ENCODE measurements around the gene TMEM267.
A peak's percentile ranks its signal among the peaks of the same experiment; 100 is the strongest.
"Not testable (repeated sequence)": the region's sequence is repeated elsewhere in the genome, so short reads cannot be mapped to it uniquely, and the experiment has no call there.

Gene TMEM267, protein sequence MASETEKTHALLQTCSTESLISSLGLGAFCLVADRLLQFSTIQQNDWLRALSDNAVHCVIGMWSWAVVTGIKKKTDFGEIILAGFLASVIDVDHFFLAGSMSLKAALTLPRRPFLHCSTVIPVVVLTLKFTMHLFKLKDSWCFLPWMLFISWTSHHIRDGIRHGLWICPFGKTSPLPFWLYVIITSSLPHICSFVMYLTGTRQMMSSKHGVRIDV

DNA sequence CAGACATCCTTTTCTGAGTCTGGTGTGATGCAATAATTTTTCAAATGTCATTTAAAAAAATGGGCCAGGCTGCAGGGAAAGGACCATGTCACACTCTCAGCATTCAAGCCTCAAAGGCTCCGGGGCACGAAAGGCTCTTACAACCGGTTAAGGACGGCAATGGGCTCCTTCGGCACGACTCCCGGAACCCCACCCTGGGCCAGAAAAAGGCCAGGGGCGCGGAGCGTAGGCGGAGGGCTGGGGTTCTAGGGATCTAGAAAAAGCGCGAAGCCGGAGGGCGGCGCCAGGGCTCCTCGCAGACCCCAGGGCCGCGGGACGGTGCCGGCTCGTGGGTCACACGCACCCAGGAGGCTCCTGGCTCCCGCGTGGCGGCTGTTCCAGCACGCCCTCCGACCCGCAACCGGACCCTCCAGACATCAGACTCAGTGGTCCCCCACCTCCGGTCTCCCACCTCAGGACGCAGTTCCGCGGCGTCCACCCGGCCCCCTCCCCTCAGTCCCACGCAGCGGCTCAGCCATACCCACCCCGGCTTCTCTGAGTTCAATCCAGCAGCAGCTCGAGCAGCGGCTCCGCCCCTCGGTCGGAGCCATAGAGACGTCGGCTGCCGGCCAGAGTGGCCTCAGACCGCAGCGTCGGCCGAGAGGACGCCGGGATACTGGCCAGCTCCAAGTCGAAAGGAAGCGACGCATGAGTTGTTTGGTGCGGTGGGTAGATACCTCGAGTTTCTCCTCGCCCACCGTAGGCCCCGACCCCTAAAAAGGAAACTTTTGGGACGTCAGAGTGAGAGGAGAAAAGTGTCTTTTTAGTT lies at the start of gene TMEM267:
TMEM267 (minus strand) TSS at position 568 of the 808 bp plus-strand sequence. CDS start 29,896 bp downstream, outside the sequence.
- peak; percentile 69 for DNase-seq (ENCODE audit: low read depth, low spot score)

DNA sequence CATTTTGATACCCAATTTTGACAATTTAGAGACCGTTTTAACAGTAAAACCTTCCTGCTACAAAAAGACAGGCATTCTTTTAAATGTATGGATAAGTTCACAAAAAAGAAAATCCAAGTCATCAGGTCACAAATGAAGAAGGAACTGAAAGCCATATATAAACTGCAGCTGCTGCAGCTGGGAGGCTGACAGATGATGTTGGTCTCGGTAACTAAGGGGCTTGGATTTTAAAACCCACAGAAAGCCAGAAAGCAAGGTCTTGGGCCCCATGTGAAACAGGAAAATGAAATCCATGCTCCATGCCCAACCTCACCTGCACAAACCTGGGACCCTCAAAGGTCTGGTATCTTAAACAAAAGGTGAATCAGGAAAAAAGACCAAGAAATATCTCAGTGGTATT lies 47.0 kb upstream of the TMEM267 start:
- DNase-seq (ENCODE audit: low read depth, low spot score) = no peak

DNA sequence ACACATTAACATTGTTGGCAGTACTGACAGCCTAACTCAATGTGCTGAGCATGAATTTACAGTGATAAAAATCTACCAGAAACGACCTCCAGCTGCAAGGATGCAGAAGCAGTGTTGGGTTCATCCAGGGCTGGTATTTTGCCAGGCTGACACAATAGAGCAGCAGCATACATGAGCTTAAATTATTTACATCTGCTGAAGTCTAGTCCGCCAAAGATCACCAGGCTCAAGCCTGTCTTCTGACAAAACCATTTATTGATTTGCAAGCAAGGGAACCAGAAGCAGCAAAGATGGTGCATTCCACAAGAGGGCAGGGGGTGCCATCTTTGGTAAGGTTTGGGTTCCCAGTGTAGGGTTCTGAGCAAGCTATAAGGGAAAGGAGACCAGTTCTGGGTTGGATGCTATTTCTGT lies 40.0 kb upstream of the TMEM267 start:
- no peak for DNase-seq (ENCODE audit: low read depth, low spot score)

DNA sequence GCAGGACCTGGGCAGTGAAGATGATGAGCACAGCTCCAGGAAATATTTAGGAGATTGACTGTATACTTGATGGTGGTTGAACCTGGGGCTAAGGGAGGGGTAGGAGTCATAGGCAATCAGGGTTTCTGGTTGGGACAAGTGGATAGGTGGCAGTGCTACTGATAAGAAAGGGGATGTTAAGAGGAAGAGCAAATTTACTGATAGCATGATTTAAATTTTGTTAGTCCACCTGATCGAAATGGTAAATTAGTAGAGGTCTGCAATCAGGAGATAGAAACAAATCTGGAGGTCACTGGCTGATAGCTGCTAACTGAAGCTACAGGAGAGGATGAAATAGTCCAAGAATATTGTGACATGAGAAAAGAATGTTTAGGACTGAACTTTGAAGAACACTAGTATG lies 37.0 kb upstream of the TMEM267 start:
- no peak for DNase-seq (ENCODE audit: low read depth, low spot score)

DNA sequence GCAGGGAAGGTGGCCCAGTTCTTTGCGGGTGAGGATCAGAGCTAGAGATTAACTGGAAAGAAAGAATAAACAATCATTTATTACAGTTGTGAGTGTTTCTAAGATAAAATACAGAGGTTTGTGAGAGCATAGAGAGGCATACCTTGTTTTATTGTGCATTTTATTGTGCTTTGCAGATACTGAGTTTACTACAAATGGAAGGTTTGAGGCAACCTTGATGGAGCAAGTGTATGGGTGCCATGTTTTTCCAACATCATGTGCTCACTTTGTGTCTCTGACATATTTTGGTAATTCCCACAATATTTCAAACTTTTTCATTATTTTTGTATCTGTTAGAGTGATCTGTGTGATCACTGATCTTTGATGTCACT lies 32.0 kb upstream of the TMEM267 start:
- DNase-seq (ENCODE audit: low read depth, low spot score) = no peak

DNA sequence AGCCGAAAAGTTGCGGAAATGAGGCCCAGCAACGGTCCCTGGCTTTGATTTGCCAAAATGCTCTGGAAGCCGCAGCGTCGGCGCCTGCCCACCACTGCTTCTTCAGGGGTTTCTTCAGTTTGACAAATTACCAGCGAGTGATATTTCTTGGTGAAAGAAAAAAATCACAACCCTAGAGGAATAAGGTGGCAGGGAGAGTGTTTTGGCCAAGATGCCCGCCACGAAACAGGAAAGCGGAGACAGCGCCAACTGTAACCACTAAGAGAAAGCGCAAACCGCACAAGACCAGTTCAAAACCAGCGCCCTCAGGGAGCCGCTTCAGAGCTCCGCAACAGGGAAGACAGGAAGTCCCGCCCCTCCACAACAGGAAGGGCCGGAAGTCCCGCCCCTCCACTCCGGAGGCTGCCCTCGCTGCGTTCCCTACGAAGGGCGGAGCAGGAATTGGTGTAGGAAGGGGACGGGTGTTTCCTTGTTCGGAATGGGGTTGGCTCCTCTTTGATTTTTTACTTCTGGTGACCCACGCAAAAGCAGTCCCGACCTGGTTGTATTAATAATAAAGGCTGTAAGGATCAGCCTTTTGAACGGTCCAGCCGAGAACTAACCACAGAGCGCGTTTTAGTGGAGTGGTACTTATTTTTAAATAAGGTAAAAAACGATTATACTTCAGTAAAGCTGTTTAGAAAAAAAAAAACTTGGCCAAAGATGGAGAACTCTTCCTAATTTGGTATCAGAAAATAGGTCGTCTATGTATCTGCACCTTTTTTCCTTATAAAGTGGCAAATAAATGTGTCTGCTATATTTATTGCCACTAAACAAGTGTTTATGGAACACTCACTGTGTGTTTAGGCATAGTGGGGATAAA lies 31.4 kb upstream of the TMEM267 start, which contains the start of gene C5orf34:
C5orf34 (minus strand) TSS at position 333 of the 862 bp plus-strand sequence. CDS start 5,809 bp downstream, outside the sequence.
- DNase-seq (ENCODE audit: low read depth, low spot score) = peak; percentile 82

DNA sequence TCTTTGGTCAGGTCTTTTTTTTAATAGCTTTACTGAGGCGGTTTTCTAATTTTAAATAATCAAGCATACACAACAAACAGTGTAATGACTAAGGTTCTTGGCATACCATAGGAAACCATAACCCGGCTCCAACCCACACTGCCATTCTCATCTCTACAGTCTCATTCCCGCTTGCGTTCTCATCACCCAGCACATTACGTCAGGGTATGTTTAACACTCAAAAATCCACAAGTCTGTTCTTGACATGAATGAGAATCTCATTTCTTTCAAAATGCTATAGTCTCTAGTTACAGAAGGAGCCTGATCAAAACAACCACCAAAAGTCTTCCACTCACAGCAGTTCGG lies 30.8 kb upstream of the TMEM267 start:
- no peak for DNase-seq (ENCODE audit: low read depth, low spot score)

DNA sequence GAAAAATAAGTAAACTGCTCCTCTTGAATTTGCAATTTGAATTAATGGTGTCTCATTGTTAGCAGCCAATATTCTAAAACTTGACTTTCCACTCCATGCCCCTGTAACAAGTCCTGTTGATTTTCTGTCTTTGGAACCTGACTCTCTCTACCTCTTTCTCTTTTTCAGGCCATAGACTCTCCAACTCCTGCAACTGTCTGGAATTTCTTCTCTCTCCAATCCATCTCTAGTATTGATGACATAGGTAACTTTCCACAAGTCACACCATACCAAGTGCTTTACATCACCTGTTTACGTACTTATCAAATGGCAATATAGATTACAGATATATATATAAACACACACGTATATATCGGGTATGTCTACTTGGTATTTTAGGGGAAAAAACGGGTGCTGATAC lies 30.4 kb upstream of the TMEM267 start:
- DNase-seq (ENCODE audit: low read depth, low spot score) = no peak

DNA sequence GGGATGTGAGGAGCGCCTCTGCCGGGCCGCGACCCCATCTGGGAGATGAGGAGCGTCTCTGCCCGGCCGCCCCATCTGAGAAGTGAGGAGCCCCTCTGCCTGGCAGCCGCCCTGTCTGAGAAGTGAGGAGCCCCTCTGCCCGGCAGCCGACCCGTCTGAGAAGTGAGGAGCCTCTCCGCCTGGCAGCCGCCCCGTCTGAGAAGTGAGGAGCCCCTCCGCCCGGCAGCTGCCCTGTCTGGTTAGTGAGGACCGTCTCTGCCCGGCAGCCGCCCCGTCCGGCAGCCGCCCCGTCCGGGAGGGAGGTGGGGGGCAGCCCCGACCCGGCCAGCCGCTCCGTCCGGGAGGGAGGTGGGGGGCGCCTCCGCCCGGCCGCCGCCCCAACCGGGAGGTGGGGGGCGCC lies 27.4 kb upstream of the TMEM267 start:
- DNase-seq (ENCODE audit: low read depth, low spot score) = not testable (repeated sequence)

DNA sequence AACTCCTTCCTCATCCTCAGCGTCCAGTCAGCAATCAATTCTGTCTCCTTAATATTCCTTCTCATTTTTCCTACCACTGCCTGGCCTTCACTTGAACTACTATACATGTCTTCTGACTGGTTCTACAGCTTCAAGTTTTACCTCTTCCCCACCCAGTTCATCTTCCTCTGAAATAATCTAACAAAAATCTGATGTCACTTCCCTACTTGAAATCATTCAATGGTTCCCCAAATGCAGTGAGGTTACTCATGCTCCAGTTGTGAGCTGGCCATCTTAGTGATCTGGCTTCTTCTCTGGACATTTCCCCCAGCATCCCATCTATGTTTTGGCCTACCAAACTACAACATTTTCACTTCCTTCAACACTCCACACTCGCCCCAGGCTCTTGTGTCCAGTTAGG lies 14.9 kb upstream of the TMEM267 start:
- DNase-seq (ENCODE audit: low read depth, low spot score) = no peak

DNA sequence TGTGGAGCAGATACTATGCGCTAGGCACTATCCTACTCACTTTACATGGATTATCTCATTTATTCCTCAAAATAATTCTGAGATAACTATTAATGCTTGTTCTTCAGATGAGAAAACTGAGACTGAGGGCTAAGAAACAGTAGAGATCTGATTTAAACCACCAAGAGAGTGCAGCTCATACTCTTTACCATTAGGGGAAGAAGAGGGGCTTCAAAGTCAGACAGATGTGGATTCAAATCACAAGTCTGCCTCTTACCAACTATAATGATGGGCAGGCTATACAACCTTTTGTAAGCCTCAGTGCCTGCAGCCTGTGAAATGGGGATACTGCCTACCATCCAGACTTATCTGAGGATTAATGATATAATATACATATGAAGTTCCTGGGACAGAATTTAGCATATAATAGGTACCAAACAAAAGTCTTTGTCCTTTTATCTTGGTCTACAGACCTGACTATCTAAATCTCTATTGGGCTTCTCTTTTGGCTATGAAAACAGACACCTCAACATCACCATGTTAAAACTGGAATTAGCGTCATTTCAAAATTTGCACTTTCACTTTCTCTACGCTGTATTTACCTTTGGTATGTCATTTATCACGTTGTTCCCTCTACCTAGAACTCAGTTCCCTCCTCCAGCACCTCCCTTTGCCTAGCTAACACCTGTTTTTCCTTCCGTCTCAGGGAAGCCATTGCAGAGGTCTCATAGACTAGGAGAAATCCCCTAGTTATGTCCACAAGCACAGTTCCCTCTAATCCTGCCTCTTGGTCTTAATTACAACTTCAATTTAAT lies 13.8 kb upstream of the TMEM267 start:
- DNase-seq (ENCODE audit: low read depth, low spot score) = no peak

DNA sequence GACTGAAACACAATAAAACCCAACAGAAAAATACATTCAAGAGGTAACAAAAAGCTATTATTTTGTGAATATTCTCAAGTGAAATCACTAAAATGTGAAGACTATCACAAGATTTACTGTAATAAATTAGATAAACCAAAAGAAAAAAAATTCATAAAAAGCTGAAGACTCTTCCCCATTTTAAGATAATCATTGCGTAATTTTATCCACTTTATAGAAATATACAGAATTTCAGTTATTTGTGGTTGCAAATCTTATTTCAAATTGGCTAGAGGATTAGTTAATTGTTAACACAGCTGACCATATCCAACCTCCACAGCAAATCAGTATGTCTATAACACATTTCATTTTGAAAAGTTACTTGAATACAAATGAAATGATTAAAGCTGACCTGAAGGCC lies 7.7 kb upstream of the TMEM267 start:
- no peak for DNase-seq (ENCODE audit: low read depth, low spot score)

DNA sequence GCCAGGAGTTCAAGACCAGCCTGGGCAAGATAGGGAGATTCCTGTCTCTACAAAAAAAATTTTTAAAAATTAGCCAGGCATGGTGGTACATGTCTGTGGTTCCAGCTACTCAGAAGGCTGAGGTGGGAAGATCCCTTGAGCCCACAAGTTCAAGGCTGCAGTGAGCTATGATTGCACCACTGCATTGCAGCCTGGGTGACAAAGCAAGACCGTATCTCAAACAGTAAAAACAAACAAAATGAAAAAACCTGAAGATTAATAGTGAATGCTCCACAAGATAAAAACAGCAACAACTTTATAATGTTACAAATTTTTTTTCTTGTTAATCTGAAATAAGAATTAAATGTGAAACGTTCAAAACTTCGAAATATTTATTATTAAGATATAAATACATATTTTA lies 2.7 kb upstream of the TMEM267 start:
- DNase-seq (ENCODE audit: low read depth, low spot score) = no peak

DNA sequence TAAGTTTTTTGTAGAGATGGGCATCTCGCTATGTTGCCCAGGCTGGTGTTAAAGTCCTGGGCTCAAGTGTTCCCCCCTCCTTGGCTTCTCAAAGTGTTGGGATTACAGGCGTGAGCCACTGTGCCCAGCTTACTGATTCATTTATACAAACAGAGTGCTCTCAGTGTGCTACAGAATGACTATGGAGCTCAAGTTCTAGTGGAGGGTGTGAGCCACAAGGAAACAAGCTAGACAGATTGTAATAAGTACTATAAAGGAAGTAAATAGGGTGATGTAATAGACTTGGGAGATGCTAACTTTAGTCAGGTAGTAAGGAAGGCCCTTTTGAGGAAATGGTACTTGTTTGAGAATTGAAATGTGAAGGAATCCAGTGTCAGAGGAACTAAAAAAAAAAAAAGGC lies 1.7 kb upstream of the TMEM267 start:
- no peak for DNase-seq (ENCODE audit: low read depth, low spot score)

DNA sequence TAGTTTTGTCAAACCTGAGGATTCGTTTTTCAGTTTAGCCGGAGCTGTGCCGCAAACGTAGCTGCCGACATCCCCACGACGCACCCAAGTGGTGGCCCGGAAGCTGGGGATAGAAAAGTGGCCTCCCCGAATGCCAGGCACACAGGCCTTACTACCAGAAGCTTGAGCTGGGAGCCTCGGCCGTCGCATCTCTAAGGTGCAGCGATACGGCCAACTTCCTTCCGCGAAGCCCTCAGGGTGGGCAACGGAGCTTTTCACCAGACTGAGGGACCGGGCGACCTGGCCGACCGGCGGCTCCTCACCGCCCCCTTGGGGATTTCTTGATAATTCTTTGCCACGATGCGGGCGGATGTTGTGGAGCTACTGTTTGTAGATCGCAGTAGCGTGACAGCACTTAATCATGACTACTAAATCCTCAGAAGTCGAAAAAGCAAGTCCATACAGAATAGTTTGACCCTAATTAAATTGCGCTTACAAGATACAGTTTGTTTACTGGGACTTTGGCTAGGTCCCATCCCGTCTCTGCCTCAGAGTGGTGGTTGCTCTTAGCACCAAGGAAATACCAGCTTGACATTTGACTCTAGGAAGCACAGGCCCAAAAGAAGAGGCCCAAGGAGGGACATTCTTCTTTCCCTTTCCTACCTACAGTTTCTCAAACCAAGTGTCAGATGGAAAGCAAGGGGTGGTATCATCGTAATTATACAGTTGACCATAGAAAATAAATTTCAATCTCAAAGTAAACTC lies 613 bp upstream of the TMEM267 start:
- peak; percentile 73 for DNase-seq (ENCODE audit: low read depth, low spot score)

DNA sequence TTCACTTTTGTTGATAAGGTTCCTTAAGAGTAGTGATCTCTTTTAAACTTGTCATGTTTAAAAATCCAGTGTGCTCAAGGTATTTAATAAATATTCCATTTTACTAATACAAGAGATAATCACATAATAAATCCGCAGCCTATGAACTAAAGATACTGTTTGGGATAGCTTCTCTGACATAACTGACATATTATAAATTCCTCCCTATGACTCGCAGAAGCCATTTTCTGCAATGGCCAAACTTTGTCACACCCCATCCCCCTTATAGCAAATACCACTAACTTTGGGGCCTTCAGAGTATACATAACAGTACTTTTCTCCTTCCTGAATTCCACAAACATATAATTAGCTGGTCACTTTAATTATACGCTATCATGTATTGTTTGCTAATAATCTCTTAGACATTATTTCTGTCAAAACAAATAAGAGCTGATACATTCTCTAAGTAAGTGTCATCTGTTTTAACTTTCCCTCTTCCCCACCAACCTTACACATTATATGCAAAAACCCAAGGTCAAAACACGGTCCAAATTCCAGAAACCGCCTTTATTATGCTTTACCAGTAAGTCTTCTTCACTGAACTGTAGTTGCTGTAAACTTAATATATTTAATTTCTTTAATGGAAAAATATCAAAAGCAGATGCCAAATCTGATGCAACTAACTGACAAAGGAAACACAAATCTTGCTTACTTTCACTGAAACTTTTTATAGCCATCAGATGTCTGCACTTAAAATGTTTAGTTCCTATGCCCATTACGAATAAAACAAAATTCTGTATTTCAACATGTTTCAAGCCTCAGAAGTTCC lies 971 bp downstream of the TMEM267 start:
- no peak for DNase-seq (ENCODE audit: low read depth, low spot score)

DNA sequence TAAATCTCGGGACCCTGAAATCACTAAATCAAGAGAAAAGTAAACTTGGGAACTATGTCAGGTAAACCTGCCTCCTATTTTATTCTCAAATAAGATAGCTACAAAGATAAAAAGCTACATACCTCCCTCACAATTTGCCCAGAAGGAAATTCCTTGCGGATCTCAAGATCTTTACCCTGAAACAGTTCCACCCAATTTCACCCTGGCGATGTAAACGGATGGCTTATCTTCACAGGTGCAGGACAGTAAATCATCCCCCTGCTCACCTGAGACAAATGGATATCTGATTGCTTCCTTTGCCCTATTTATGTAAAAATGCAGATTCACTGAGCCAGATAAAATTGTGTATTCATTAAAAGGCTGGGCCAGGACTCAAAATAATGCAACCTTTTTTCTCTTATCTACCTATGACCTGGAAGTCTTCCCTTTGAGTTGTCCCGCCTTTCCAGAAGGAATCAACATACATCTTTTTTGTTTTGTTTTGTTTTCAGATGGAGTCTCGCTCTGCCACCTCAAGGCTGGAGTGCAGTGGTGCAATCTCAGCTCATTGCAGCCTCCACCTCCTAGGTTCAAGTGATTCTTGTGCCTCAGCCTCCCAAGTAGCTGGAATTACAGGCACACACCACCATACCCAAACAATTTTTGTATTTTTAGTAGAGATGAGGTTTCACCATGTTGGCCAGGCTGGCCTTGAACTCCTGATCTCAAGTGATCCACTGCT lies 13.8 kb downstream of the TMEM267 start:
- no peak for DNase-seq (ENCODE audit: low read depth, low spot score)

DNA sequence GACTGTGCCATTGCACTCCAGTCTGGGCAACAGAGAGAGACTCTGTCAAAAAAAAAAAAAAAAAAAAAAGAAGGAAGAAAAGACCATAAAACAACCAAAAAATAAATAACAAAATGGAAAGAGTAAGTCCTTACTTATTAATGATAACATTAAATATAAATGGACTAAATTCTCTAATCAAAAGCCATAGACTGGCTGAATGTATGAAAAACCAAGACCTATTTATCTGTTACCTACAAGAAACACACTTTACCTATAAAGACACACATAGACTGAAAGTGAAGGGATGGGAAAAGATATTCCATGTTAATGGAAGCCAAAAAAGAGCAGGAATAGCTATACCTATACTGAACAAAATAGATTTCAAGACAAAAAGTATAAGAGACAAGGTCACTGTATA lies 16.6 kb downstream of the TMEM267 start:
- no peak for DNase-seq (ENCODE audit: low read depth, low spot score)

DNA sequence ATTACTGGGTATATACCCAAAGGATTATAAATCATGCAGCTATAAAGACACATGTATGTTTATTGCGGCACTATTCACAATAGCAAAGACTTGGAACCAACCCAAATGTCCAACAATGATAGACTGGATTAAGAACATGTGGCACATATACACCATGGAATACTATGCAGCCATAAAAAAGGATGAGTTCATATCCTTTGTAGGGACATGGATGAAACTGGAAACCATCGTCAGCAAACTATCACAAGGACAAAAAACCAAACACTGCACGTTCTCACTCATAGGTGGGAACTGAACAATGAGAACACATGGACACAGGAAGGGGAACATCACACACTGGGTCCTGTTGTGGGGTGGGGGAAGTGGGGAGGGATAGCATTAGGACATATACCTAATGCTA lies 18.2 kb downstream of the TMEM267 start:
- not testable (repeated sequence) for DNase-seq (ENCODE audit: low read depth, low spot score)
